ENCODE results near the gene NCBP2L.

The NCBP2L gene

GRCh38 chrX:107755721-107756120 lies 21.8 kb upstream of the NCBP2L start:
- no peak for TF ChIP-seq EP300 (IDR thresholded peaks at IDR 0.05; ENCODE audit: borderline replicate concordance)
- no peak for TF ChIP-seq CREB1 (IDR thresholded peaks at IDR 0.05; ENCODE audit: low read depth)
- TF ChIP-seq USF1 (IDR thresholded peaks at IDR 0.05): no peak
- TF ChIP-seq RAD21 (IDR thresholded peaks at IDR 0.05; ENCODE audit: low read depth): no peak
- no peak for TF ChIP-seq NFIC (IDR thresholded peaks at IDR 0.05)
- no peak for TF ChIP-seq ZBTB7A (IDR thresholded peaks at IDR 0.05; ENCODE audit: low read depth)
- TF ChIP-seq TCF12 (IDR thresholded peaks at IDR 0.05; ENCODE audit: low read depth): no peak
- no peak for TF ChIP-seq YY1 (IDR thresholded peaks at IDR 0.05; ENCODE audit: low read depth)
- no peak for TF ChIP-seq FOXM1 (IDR thresholded peaks at IDR 0.05; ENCODE audit: borderline replicate concordance, low read depth)
- no peak for TF ChIP-seq TEAD4 (IDR thresholded peaks at IDR 0.05)
- TF ChIP-seq CEBPB (IDR thresholded peaks at IDR 0.05): no peak
- no peak for TF ChIP-seq MAX (IDR thresholded peaks at IDR 0.05)
- no peak for TF ChIP-seq REST (IDR thresholded peaks at IDR 0.05; ENCODE audit: low read depth)
- no peak for TF ChIP-seq EGR1 (IDR thresholded peaks at IDR 0.05)

GRCh38 chrX:107758231-107758766 lies 19.2 kb upstream of the NCBP2L start:
- no peak for TF ChIP-seq USF1 (IDR thresholded peaks at IDR 0.05)
- no peak for TF ChIP-seq TAF1 (IDR thresholded peaks at IDR 0.05; ENCODE audit: low read depth)
- TF ChIP-seq TCF12 (IDR thresholded peaks at IDR 0.05; ENCODE audit: low read depth): no peak
- no peak for TF ChIP-seq REST (IDR thresholded peaks at IDR 0.05; ENCODE audit: low read depth)
- TF ChIP-seq CREB1 (IDR thresholded peaks at IDR 0.05; ENCODE audit: low read depth): no peak
- TF ChIP-seq MAX (IDR thresholded peaks at IDR 0.05): no peak
- no peak for TF ChIP-seq ZBTB7A (IDR thresholded peaks at IDR 0.05; ENCODE audit: low read depth)
- no peak for TF ChIP-seq EGR1 (IDR thresholded peaks at IDR 0.05)
- no peak for TF ChIP-seq RAD21 (IDR thresholded peaks at IDR 0.05; ENCODE audit: low read depth)
- no peak for TF ChIP-seq YY1 (IDR thresholded peaks at IDR 0.05; ENCODE audit: low read depth)
- no peak for TF ChIP-seq FOXM1 (IDR thresholded peaks at IDR 0.05; ENCODE audit: borderline replicate concordance, low read depth)
- no peak for TF ChIP-seq CEBPB (IDR thresholded peaks at IDR 0.05)
- TF ChIP-seq EP300 (IDR thresholded peaks at IDR 0.05; ENCODE audit: borderline replicate concordance): no peak
- TF ChIP-seq NFIC (IDR thresholded peaks at IDR 0.05): no peak
- no peak for TF ChIP-seq TEAD4 (IDR thresholded peaks at IDR 0.05)

- TF ChIP-seq ZBTB7A (IDR thresholded peaks at IDR 0.05; ENCODE audit: low read depth): no peak
- TF ChIP-seq TAF1 (IDR thresholded peaks at IDR 0.05; ENCODE audit: low read depth): no peak
- no peak for TF ChIP-seq FOXM1 (IDR thresholded peaks at IDR 0.05; ENCODE audit: borderline replicate concordance, low read depth)
Measured at GRCh38 chrX:107760304-107761077, 17.0 kb upstream of the NCBP2L start.

GRCh38 chrX:107763647-107764046 lies 13.9 kb upstream of the NCBP2L start:
- TF ChIP-seq CREB1 (IDR thresholded peaks at IDR 0.05; ENCODE audit: low read depth) (no peak), TCF12 (IDR thresholded peaks at IDR 0.05; ENCODE audit: low read depth) (no peak), EGR1 (IDR thresholded peaks at IDR 0.05) (no peak), YY1 (IDR thresholded peaks at IDR 0.05; ENCODE audit: low read depth) (no peak), REST (IDR thresholded peaks at IDR 0.05; ENCODE audit: low read depth) (no peak), TAF1 (IDR thresholded peaks at IDR 0.05; ENCODE audit: low read depth) (no peak), CEBPB (IDR thresholded peaks at IDR 0.05) (no peak), TEAD4 (IDR thresholded peaks at IDR 0.05) (no peak), ZBTB7A (IDR thresholded peaks at IDR 0.05; ENCODE audit: low read depth) (no peak), RAD21 (IDR thresholded peaks at IDR 0.05; ENCODE audit: low read depth) (no peak), NFIC (IDR thresholded peaks at IDR 0.05) (no peak), EP300 (IDR thresholded peaks at IDR 0.05; ENCODE audit: borderline replicate concordance) (no peak), USF1 (IDR thresholded peaks at IDR 0.05) (no peak), FOXM1 (IDR thresholded peaks at IDR 0.05; ENCODE audit: borderline replicate concordance, low read depth) (no peak), MAX (IDR thresholded peaks at IDR 0.05) (no peak)
